Erythroblast (primary cell): ENCODE measurements around the gene RFK.

Experiments used
- GATA1 ChIP-seq: IDR thresholded peaks from 2 replicates; pipeline ENCODE4 v1.6.1; 2011; ENCODE audit warnings: low read depth, mild to moderate bottlenecking, control low read depth, low read length, moderate library complexity
- POLR2A ChIP-seq: IDR thresholded peaks from 2 replicates; pipeline ENCODE4 v1.6.1; 2011; ENCODE audit warnings: mild to moderate bottlenecking, low read length

DNA sequence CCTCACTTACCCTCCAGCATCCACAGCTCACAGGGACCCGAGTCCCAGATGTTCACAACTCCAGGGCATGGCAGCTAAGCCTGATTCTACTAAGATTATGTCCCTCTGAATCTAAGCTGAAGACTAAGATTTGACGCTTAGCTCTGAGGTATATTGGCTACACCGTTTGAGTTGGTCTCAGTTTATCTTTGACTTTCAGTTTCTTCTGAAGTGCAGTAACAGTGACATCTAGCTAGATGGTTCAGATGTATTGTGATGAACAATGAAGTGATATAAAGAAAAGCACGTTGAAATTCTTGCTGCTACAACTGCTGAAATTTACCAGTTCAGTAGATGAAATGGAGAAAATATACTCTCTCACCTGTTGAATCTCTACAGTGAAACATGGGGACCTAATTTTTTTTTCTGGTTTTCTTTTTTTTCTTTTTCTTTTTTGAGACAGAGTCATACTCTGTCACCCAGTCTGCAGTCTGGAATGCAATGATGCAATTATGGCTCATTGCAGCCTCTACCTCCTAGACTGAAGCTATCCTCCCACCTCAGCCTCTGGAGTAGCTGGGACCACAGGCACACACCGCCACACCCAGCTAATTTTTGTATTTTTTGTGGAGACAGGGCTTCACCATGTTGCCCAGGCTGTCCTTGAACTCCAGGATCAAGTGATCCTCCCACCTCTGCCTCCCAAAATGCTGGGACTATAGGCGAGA is 15.7 kb downstream of the RFK start:
- TF ChIP-seq POLR2A: no peak
- TF ChIP-seq GATA1: no peak
